ENCODE measurements around the gene PAPPA.

GRCh38 chr9:116284518-116284917, 130.9 kb downstream of the PAPPA start:
- TF ChIP-seq, protein P1, sequence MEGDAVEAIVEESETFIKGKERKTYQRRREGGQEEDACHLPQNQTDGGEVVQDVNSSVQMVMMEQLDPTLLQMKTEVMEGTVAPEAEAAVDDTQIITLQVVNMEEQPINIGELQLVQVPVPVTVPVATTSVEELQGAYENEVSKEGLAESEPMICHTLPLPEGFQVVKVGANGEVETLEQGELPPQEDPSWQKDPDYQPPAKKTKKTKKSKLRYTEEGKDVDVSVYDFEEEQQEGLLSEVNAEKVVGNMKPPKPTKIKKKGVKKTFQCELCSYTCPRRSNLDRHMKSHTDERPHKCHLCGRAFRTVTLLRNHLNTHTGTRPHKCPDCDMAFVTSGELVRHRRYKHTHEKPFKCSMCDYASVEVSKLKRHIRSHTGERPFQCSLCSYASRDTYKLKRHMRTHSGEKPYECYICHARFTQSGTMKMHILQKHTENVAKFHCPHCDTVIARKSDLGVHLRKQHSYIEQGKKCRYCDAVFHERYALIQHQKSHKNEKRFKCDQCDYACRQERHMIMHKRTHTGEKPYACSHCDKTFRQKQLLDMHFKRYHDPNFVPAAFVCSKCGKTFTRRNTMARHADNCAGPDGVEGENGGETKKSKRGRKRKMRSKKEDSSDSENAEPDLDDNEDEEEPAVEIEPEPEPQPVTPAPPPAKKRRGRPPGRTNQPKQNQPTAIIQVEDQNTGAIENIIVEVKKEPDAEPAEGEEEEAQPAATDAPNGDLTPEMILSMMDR (IDR thresholded peaks at IDR 0.05): no peak
- TF ChIP-seq EP300 (IDR thresholded peaks at IDR 0.05) (no peak), POLR2AphosphoS5 (IDR thresholded peaks at IDR 0.05) (no peak), POLR2A (IDR thresholded peaks at IDR 0.05; ENCODE audit: low read depth) (no peak)

Measured in esophagus muscularis mucosa (tissue), 4 donors.